IMR-90 (cell line): ENCODE data around the gene CPEB3.

ENCODE experiments used
- CHD1 ChIP-seq: IDR thresholded peaks from 2 replicates; pipeline ENCODE4 v1.6.1; 2012; ENCODE audit warnings: low read depth, low read length, improper control_type of control experiment
- CTCF ChIP-seq: conservative IDR thresholded peaks from 2 replicates; pipeline ENCODE4 v1.5.1; 2012; ENCODE audit warnings: mild to moderate bottlenecking, low read depth, low read length, improper control_type of control experiment
- MAFK ChIP-seq: IDR thresholded peaks from 2 replicates; pipeline ENCODE4 v1.6.1; 2012; ENCODE audit warnings: low read depth, low read length, improper control_type of control experiment
- MAZ ChIP-seq: IDR thresholded peaks from 2 replicates; pipeline ENCODE4 v1.6.1; 2012; ENCODE audit warnings: low read depth, mild to moderate bottlenecking, low read length, improper control_type of control experiment, moderate library complexity, borderline replicate concordance
- MXI1 ChIP-seq: IDR thresholded peaks from 2 replicates; pipeline ENCODE4 v1.6.1; 2012; ENCODE audit warnings: low read depth, mild to moderate bottlenecking, low read length, moderate library complexity, borderline replicate concordance
- NFE2L2 ChIP-seq: fragments of 150-350 bp; IDR thresholded peaks from 2 replicates; pipeline ENCODE4 v1.6.1; 2016; ENCODE audit warnings: low read depth, mild to moderate bottlenecking, low read length
- POLR2A ChIP-seq: IDR thresholded peaks from 2 replicates; pipeline ENCODE4 v1.6.1; 2012; ENCODE audit warnings: mild to moderate bottlenecking, low read depth, low read length
- RAD21 ChIP-seq: IDR thresholded peaks from 2 replicates; pipeline ENCODE4 v1.6.1; 2012; ENCODE audit warnings: low read length, improper control_type of control experiment
- RFX5 ChIP-seq: IDR thresholded peaks from 2 replicates; pipeline ENCODE4 v1.8.0; 2012; ENCODE audit warnings: low read depth, mild to moderate bottlenecking, low read length, moderate library complexity
- SMC3 ChIP-seq: fragments of 150-350 bp; IDR thresholded peaks from 2 replicates; pipeline ENCODE4 v1.6.1; 2016; ENCODE audit warnings: low read depth, mild to moderate bottlenecking, antibody characterized with exemption, low read length, moderate library complexity

DNA sequence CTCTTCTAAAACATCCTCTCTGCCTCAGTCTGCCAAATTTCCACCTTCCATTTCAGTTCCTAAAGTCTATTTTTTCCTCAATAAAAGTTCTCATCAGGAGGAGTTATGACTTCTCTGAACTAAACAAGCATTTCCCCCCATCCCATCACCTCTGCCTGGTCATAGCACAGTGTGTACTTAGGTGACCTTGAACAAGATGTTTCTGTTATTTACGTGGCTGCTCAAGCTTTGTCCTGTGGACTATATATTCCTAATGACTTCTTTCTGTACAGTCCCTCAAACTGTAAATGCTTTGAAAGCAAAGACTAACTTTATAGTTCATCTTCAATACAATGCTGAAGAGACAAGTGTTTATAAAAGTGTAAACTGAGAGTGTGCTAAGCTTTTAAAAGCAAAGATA lies 166.9 kb downstream of the CPEB3 start:
- TF ChIP-seq CTCF (no peak), MXI1 (no peak), POLR2A (no peak), MAFK (no peak), MAZ (no peak), NFE2L2 (no peak), RAD21 (no peak), SMC3 (no peak), CHD1 (no peak), RFX5 (no peak)
